IPS-20b (cell line): ENCODE measurements around the gene CDH13.

Experiments used
- H3K27ac ChIP-seq: one replicate; pipeline ENCODE4 v1.5.1; 2013; ENCODE audit warnings: low read length
- H3K27me3 ChIP-seq: 2 replicates; pipeline ENCODE4 v1.6.1; 2013; ENCODE audit warnings: mild to moderate bottlenecking, low read length, inconsistent platforms; ENCODE audit not compliant: insufficient read depth
- H3K36me3 ChIP-seq: 2 replicates; pipeline ENCODE4 v1.6.1; 2013; ENCODE audit warnings: low read depth, mild to moderate bottlenecking, inconsistent platforms, low read length, moderate library complexity; ENCODE audit not compliant: insufficient read depth
- H3K4me1 ChIP-seq: 2 replicates; pipeline ENCODE4 v1.6.1; 2013; ENCODE audit warnings: mild to moderate bottlenecking, control low read depth, inconsistent platforms, low read length, moderate library complexity; ENCODE audit not compliant: insufficient read depth
- H3K4me3 ChIP-seq: 2 replicates; pipeline ENCODE4 v1.5.1; 2013; ENCODE audit warnings: mild to moderate bottlenecking, low read length, inconsistent platforms
- H3K9ac ChIP-seq: 2 replicates; pipeline ENCODE4 v1.6.1; 2013; ENCODE audit warnings: low read depth, mild to moderate bottlenecking, inconsistent platforms, low read length, moderate library complexity
- H3K9me3 ChIP-seq: 2 replicates; pipeline ENCODE4 v1.6.1; 2013; ENCODE audit warnings: mild to moderate bottlenecking, low read depth, low read length, inconsistent platforms; ENCODE audit not compliant: insufficient read depth

The CDH13 gene

GRCh38 chr16:83541231-83541630, 914.5 kb downstream of the CDH13 start:
- H3K9ac ChIP-seq = no peak overlapping the region
- H3K4me1 ChIP-seq = no peaks in the 10 kb centered on the region
- no peaks in the 10 kb centered on the region for H3K36me3 ChIP-seq
- no peak overlapping the region for H3K4me3 ChIP-seq
- H3K27ac ChIP-seq = no peak overlapping the region
- no peaks in the 10 kb centered on the region for H3K9me3 ChIP-seq
- H3K27me3 ChIP-seq = no peaks in the 10 kb centered on the region

- Histone ChIP-seq H3K36me3 (no peaks in the 10 kb centered on the region), H3K27me3 (no peaks in the 10 kb centered on the region), H3K4me1 (no peaks in the 10 kb centered on the region), H3K4me3 (no peak overlapping the region), H3K9ac (no peak overlapping the region), H3K9me3 (no peaks in the 10 kb centered on the region), H3K27ac (no peak overlapping the region)
These were observed 915.7 kb downstream of the CDH13 start for GRCh38 chr16:83542491-83542890.

GRCh38 chr16:83549316-83550182, 922.8 kb downstream of the CDH13 start:
- peaks cover 3% of the 10 kb centered on the region; the same call in 1 of the 2 replicates for H3K4me1 ChIP-seq
- H3K27ac ChIP-seq = no peak overlapping the region
- no peaks in the 10 kb centered on the region for H3K27me3 ChIP-seq
- H3K36me3 ChIP-seq = no peaks in the 10 kb centered on the region
- no peak overlapping the region for H3K4me3 ChIP-seq
- no peaks in the 10 kb centered on the region for H3K9me3 ChIP-seq
- H3K9ac ChIP-seq = no peak overlapping the region

GRCh38 chr16:83550183-83550569, 923.4 kb downstream of the CDH13 start:
- Histone ChIP-seq H3K9ac (no peak overlapping the region), H3K4me3 (no peak overlapping the region), H3K9me3 (no peaks in the 10 kb centered on the region), H3K27ac (no peak overlapping the region), H3K36me3 (no peaks in the 10 kb centered on the region), H3K4me1 (peaks cover 3% of the 10 kb centered on the region; the same call in 1 of the 2 replicates), H3K27me3 (no peaks in the 10 kb centered on the region)

GRCh38 chr16:83552228-83552627, 925.5 kb downstream of the CDH13 start:
- Histone ChIP-seq H3K4me1 (peaks cover 3% of the 10 kb centered on the region; the same call in 1 of the 2 replicates), H3K4me3 (no peak overlapping the region), H3K9ac (no peak overlapping the region), H3K36me3 (no peaks in the 10 kb centered on the region), H3K27ac (no peak overlapping the region), H3K9me3 (no peaks in the 10 kb centered on the region), H3K27me3 (no peaks in the 10 kb centered on the region)

- no peaks in the 10 kb centered on the region for H3K36me3 ChIP-seq
- no peak overlapping the region for H3K9ac ChIP-seq
- H3K27ac ChIP-seq = no peak overlapping the region
- peaks cover 3% of the 10 kb centered on the region; the same call in 1 of the 2 replicates for H3K4me1 ChIP-seq
- H3K9me3 ChIP-seq = no peaks in the 10 kb centered on the region
- no peak overlapping the region for H3K4me3 ChIP-seq
- H3K27me3 ChIP-seq = no peaks in the 10 kb centered on the region
These were observed 926.2 kb downstream of the CDH13 start for GRCh38 chr16:83552930-83553329.

GRCh38 chr16:83554096-83554495, 927.3 kb downstream of the CDH13 start:
- Histone ChIP-seq H3K9ac (no peak overlapping the region), H3K27ac (no peak overlapping the region), H3K4me1 (peaks cover 3% of the 10 kb centered on the region; the same call in 1 of the 2 replicates), H3K27me3 (no peaks in the 10 kb centered on the region), H3K4me3 (no peak overlapping the region), H3K9me3 (no peaks in the 10 kb centered on the region), H3K36me3 (no peaks in the 10 kb centered on the region)

- H3K4me1 ChIP-seq = peaks cover 3% of the 10 kb centered on the region; the same call in 1 of the 2 replicates
- H3K9ac ChIP-seq = no peak overlapping the region
- H3K36me3 ChIP-seq = no peaks in the 10 kb centered on the region
- H3K27ac ChIP-seq = no peak overlapping the region
- no peaks in the 10 kb centered on the region for H3K27me3 ChIP-seq
- H3K9me3 ChIP-seq = no peaks in the 10 kb centered on the region
- no peak overlapping the region for H3K4me3 ChIP-seq
These were observed 927.8 kb downstream of the CDH13 start for GRCh38 chr16:83554540-83554939.

- no peaks in the 10 kb centered on the region for H3K9me3 ChIP-seq
- no peaks in the 10 kb centered on the region for H3K4me1 ChIP-seq
- no peaks in the 10 kb centered on the region for H3K36me3 ChIP-seq
- H3K4me3 ChIP-seq = no peak overlapping the region
- no peaks in the 10 kb centered on the region for H3K27me3 ChIP-seq
- no peak overlapping the region for H3K27ac ChIP-seq
- H3K9ac ChIP-seq = no peak overlapping the region
These were observed 935.1 kb downstream of the CDH13 start for GRCh38 chr16:83561876-83562275.

- Histone ChIP-seq H3K4me1 (no peaks in the 10 kb centered on the region), H3K9me3 (no peaks in the 10 kb centered on the region), H3K36me3 (no peaks in the 10 kb centered on the region), H3K27ac (no peak overlapping the region), H3K27me3 (no peaks in the 10 kb centered on the region), H3K4me3 (no peak overlapping the region), H3K9ac (no peak overlapping the region)
These were observed 941.6 kb downstream of the CDH13 start for GRCh38 chr16:83568345-83568744.

GRCh38 chr16:83574388-83574787, 947.6 kb downstream of the CDH13 start:
- Histone ChIP-seq H3K36me3 (no peaks in the 10 kb centered on the region), H3K27ac (no peak overlapping the region), H3K27me3 (no peaks in the 10 kb centered on the region), H3K4me3 (no peak overlapping the region), H3K9me3 (no peaks in the 10 kb centered on the region), H3K9ac (no peak overlapping the region), H3K4me1 (0 out of 2 replicates have a peak, but pooled peaks cover 4% of the 10 kb centered on the region)

- Histone ChIP-seq H3K27me3 (no peaks in the 10 kb centered on the region), H3K4me1 (peaks cover 6% of the 10 kb centered on the region; the same call in 1 of the 2 replicates), H3K9ac (no peak overlapping the region), H3K36me3 (no peaks in the 10 kb centered on the region), H3K27ac (no peak overlapping the region), H3K9me3 (no peaks in the 10 kb centered on the region), H3K4me3 (no peak overlapping the region)
These were observed 950.4 kb downstream of the CDH13 start for GRCh38 chr16:83577078-83577745.
